Epithelial cell of proximal tubule (primary cell): ENCODE results near the gene TMPRSS2. TPM values are rescaled to one million over a fixed set of nuclear protein-coding genes. Genes with fewer than 3 reads are reported as not detected.

ENCODE experiments used
- DNase-seq: peaks from one replicate; pipeline ENCODE4 v3.0.0-alpha.2; 2011; ENCODE audit warnings: low read depth
- H3K4me3 ChIP-seq: 2 replicates; pipeline ENCODE4 v1.5.1; 2011; ENCODE audit warnings: low read depth, mild to moderate bottlenecking, low read length
- CTCF ChIP-seq: conservative IDR thresholded peaks from 2 replicates; pipeline ENCODE4 v1.5.1; 2012; ENCODE audit warnings: low read depth, mild to moderate bottlenecking, low read length
- total RNA-seq: library from RNA; depleted of rRNA; stranded (reverse); fragments of >200 nt; gene quantifications from 2 replicates; pipeline ENCODE4 v1.2.3, GENCODE V29; 2015

The TMPRSS2 gene
- total RNA-seq, 1 donor from 2014 or later, result 9.1 TPM

GRCh38 chr21:41497008-41497407, 10.9 kb downstream of the TMPRSS2 start:
- no peak for TF ChIP-seq CTCF
- H3K4me3 ChIP-seq, result no peak overlapping the region
- DNase-seq, result no peak

GRCh38 chr21:41494242-41494641, 13.7 kb downstream of the TMPRSS2 start:
- H3K4me3 ChIP-seq, result no peak overlapping the region
- no peak for DNase-seq
- TF ChIP-seq CTCF, result no peak

GRCh38 chr21:41491412-41491811, 16.5 kb downstream of the TMPRSS2 start:
- no peak overlapping the region for H3K4me3 ChIP-seq
- no peak for TF ChIP-seq CTCF
- DNase-seq, result no peak

GRCh38 chr21:41490330-41490729, 17.6 kb downstream of the TMPRSS2 start:
- TF ChIP-seq CTCF, result no peak
- no peak for DNase-seq
- H3K4me3 ChIP-seq, result no peak overlapping the region

GRCh38 chr21:41489329-41489728, 18.6 kb downstream of the TMPRSS2 start:
- DNase-seq, result no peak
- no peak for TF ChIP-seq CTCF
- H3K4me3 ChIP-seq, result no peak overlapping the region

- no peak for TF ChIP-seq CTCF
- no peak overlapping the region for H3K4me3 ChIP-seq
- no peak for DNase-seq
These were observed 19.9 kb downstream of the TMPRSS2 start for GRCh38 chr21:41488080-41488479.

GRCh38 chr21:41487082-41487481, 20.9 kb downstream of the TMPRSS2 start:
- H3K4me3 ChIP-seq, result no peak overlapping the region
- TF ChIP-seq CTCF, result no peak
- no peak for DNase-seq
